Measurements from ENCODE around the gene CADPS2.

- TF ChIP-seq CTCF (IDR thresholded peaks at IDR 0.05 in 2 of 3, conservative IDR thresholded peaks at IDR 0.05 in 1 of 3; ENCODE audit: control insufficient read depth in 2 of 3, extremely low read depth in 1 of 3, insufficient read depth in 1 of 3, low read depth in 3 of 3, low read length in 3 of 3), result no peak
- no peak for TF ChIP-seq RBBP5 (conservative IDR thresholded peaks at IDR 0.05)
- no peak for TF ChIP-seq MAX (IDR thresholded peaks at IDR 0.05; ENCODE audit: low read depth, low read length)
- TF ChIP-seq EP300 (IDR thresholded peaks at IDR 0.05; ENCODE audit: borderline replicate concordance in 1 of 2, control insufficient read depth in 1 of 2, low read depth in 2 of 2, low read length in 2 of 2), result no peak
- no peak for TF ChIP-seq TAF1 (IDR thresholded peaks at IDR 0.05; ENCODE audit: borderline replicate concordance, low read depth, low read length)
- TF ChIP-seq EZH2 (IDR thresholded peaks at IDR 0.05; ENCODE audit: borderline replicate concordance, control insufficient read depth, low read depth, low read length), result no peak
- no peak for TF ChIP-seq ZBTB40 (IDR thresholded peaks at IDR 0.05; ENCODE audit: borderline replicate concordance)
- no peak for TF ChIP-seq KLF5 (IDR thresholded peaks at IDR 0.05; ENCODE audit: partially characterized antibody)
- no peak for TF ChIP-seq ZNF24 (IDR thresholded peaks at IDR 0.05)
- TF ChIP-seq REST (IDR thresholded peaks at IDR 0.05; ENCODE audit: low read depth, low read length), result no peak
- no peak for TF ChIP-seq YY1 (IDR thresholded peaks at IDR 0.05; ENCODE audit: low read depth, low read length)
- TF ChIP-seq ASH2L (IDR thresholded peaks at IDR 0.05; ENCODE audit: borderline replicate concordance, low read depth), result no peak
- TF ChIP-seq MLLT1 (IDR thresholded peaks at IDR 0.05), result no peak
Measured at GRCh38 chr7:122902751-122903495, 16.7 kb upstream of the CADPS2 start.
